Activated CD4-positive, alpha-beta memory T cell treated with anti-CD3 and anti-CD28 coated beads for 36 hours (primary cell): ENCODE measurements around the gene IFNLR1. TPM values are rescaled to one million over a fixed set of nuclear protein-coding genes. Genes with fewer than 3 reads are reported as not detected.

Experiments used
- CTCF ChIA-PET: fragments of 350-600 bp; sonication (Branson Sonifier 250); formaldehyde crosslinking; loops from one replicate; lab custom pipeline; 2021; ENCODE audit warnings: antibody characterized with exemption, inconsistent platforms; lab: Charles Lee
- POLR2A ChIA-PET: fragments of 350-600 bp; sonication (Branson Sonifier 250); formaldehyde crosslinking; loops from one replicate; lab custom pipeline; 2021; ENCODE audit warnings: antibody characterized with exemption; lab: Charles Lee
- DNase-seq: peaks from one replicate; pipeline ENCODE4 v3.0.0-alpha.2; 2020
- H3K27ac Mint-ChIP-seq: one replicate; pipeline ENCODE4 v1.8.0; 2021; ENCODE audit warnings: mixed read lengths
- H3K27me3 Mint-ChIP-seq: one replicate; pipeline ENCODE4 v1.8.0; 2021; ENCODE audit warnings: mixed read lengths
- H3K36me3 Mint-ChIP-seq: one replicate; pipeline ENCODE4 v1.8.0; 2021; ENCODE audit warnings: mixed read lengths
- H3K4me1 Mint-ChIP-seq: one replicate; pipeline ENCODE4 v1.8.0; 2021; ENCODE audit warnings: low read depth, mixed read lengths
- H3K4me3 Mint-ChIP-seq: one replicate; pipeline ENCODE4 v1.8.0; 2021; ENCODE audit warnings: mild to moderate bottlenecking, mixed read lengths
- H3K9me3 Mint-ChIP-seq: one replicate; pipeline ENCODE4 v1.8.0; 2021; ENCODE audit warnings: mixed read lengths
- intact Hi-C: fragments of 100-400 bp; cut with micrococcal nuclease; formaldehyde crosslinking; loops from one replicate; pipeline ENCODE4 v1.15.1; 2023
- total RNA-seq, 2 experiments: library from RNA; stranded (reverse); gene quantifications; one replicate each; pipeline ENCODE4 v1.2.3, GENCODE V29; 2021

Gene IFNLR1
- total RNA-seq, 2 experiments from 2014 or later: 6.2 to 10.0 TPM

DNA sequence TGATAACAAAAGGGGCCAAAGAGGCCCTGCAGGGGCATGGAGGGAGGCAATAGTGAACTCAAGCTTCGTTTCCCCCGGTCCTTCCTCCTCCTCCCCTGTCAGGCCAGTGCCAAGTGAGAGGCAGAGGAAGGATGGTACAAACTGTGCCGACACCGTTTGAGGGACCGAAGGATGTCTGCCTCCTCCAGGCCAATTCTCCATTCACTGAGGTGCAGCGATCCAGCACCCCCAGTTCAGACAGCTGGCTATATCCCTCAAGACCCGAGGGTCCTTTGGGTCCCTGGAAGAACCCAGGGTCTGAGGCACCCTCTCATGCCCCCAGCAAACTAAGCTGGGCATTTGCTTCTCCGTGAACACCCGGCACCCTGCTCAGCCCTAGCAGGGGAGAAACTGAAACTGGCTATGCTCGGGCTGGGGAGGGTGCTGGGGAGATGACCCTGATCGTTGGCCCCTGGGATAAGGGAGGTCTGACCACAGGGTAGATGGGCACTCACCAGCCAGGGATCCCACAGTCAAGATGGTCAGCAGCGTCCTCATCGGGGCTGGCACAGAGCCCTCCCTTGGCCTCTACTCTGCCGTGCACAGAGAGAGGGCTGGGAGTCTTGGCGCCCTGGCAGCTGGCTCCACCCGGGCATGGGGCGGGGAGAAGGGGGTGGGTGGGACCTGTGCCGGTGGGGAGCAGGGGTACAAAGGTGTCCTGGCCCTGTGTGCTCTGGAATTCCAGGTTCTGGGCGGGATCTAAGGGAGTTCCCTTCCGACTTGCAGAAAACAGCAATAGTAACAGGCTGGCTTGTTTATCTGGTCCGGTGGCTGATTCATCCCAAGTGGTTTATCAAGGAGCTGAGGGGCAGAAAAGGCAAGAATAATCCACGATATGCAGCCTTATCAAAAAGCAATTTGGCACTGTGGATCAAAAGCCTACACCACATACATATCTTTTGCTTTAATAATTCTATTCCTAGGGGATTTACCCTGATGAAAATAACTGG is 44.2 kb downstream of the IFNLR1 start, which contains the start of gene IL22RA1:
IL22RA1 (minus strand) TSS at position 595 of the 989 bp plus-strand sequence; CDS start at position 537, 58 bp downstream.
- H3K9me3 Mint-ChIP-seq: no peaks in the 10 kb centered on the region
- no peak for DNase-seq
- H3K27me3 Mint-ChIP-seq: peaks cover 7% of the 10 kb centered on the region
- no peak within 1 kb of the TSS for H3K4me3 Mint-ChIP-seq
- no peaks in the 10 kb centered on the region for H3K36me3 Mint-ChIP-seq
- intact Hi-C loops: no loop called here
- H3K4me1 Mint-ChIP-seq: no peaks in the 10 kb centered on the region
- ChIA-PET CTCF (interaction anchor here (1.1 to 3.6 kb wide), 2 partner anchors 8 to 57 kb away, joined by 3 to 16 read pairs; no protein-coding TSS in a partner anchor), POLR2A (no interaction called here)
- H3K27ac Mint-ChIP-seq: no peak within 1 kb of the TSS

DNA sequence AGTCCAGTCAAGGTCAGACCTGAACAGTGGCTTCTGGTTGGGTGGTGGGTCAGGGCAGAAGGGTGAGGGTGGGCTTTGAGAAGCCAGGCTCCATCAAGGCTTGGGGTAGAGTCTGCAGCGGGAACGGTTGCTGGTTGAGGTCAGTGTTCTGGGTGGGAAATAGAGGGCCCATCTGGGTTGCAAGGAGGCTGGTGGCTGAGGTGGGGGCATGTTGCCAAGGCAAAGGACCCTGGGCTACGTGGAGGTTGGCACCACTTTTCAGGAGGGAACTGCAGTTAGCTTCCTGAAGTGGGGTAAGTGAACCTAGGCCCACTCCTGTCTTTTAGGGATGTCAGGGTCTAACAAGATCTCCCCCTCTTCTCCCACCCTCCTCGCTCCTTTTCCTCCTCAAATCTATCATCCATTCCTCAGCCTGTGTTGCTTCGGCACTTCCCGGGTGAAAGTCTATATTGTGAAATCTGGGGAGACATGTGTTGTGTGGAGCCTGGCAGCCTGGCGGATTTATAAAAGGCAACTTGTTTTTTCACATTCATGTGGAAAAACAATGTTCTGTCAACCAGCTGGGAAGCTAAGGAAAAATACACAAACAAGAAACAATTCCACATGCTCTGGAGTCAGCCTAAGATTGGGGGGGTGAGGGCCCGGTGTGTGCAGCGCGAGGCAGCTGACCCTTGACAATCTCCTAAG is 45.6 kb downstream of the IFNLR1 start:
- Mint-ChIP-seq H3K4me1 (no peaks in the 10 kb centered on the region), H3K4me3 (no peak overlapping the region), H3K27ac (no peak overlapping the region), H3K27me3 (peaks cover 9% of the 10 kb centered on the region), H3K9me3 (no peaks in the 10 kb centered on the region), H3K36me3 (no peaks in the 10 kb centered on the region)
- DNase-seq: no peak
- ChIA-PET POLR2A (no interaction called here), CTCF (interaction anchor here (3.6 kb wide), 1 partner anchor 9 kb away, joined by 16 read pairs; no protein-coding TSS in a partner anchor)
- intact Hi-C loops: no loop called here

DNA sequence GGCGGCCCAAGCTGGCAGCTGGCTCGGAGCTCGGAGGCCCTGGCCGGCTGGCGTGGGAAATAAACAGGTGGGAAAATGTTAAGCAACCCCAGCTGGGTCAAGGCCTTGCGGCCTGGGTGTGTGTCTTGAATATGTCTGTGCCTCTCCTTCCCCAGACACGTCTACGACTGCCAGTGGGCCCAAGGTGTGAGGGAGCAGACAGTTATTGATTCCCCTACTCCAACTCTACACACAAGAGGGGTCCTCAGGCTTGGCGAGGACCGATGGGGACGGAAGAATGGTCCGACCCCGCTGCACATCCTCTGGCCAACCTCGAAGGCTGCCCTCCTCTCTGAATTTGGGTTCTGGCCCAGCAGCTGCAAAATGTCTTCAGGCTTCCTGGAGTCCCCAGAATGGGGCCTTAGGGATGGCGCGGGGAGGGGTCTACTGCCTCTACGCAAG is 46.3 kb downstream of the IFNLR1 start:
- intact Hi-C loops: no loop called here
- no peaks in the 10 kb centered on the region for H3K9me3 Mint-ChIP-seq
- CTCF ChIA-PET: interaction anchor here (3.6 kb wide), 1 partner anchor 10 kb away, joined by 16 read pairs; no protein-coding TSS in a partner anchor
- no peak overlapping the region for H3K27ac Mint-ChIP-seq
- POLR2A ChIA-PET: no interaction called here
- H3K36me3 Mint-ChIP-seq: no peaks in the 10 kb centered on the region
- no peak overlapping the region for H3K4me3 Mint-ChIP-seq
- peaks cover 12% of the 10 kb centered on the region for H3K27me3 Mint-ChIP-seq
- no peak for DNase-seq
- no peaks in the 10 kb centered on the region for H3K4me1 Mint-ChIP-seq

DNA sequence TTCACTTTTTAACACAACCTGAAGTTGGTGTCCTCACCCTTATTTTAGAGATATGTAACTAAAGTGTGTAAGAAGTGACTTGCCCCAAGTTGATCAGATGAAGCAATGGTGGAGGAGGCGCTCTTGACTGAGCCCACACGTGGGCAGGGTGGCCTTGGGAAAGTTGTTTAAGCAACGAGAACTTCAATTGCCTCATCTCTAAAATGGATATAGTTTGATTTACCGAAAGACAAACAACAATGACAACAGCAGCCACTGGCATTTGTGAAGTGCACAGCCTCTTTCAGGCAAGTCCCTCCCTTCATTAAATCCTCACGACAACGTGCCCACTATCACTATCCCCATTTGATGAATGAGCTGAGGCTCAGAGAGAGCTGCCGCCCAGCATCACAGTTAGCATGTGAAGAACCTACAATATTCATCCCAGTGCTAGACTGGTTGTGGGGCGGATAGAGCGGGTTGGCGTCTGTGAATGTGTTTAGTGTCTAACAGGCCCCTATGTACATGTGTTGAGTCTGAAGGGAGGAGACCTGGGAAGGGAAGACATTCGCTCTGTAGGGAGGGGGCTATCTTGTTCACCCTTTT is 47.2 kb downstream of the IFNLR1 start:
- peaks cover 4% of the 10 kb centered on the region for H3K9me3 Mint-ChIP-seq
- DNase-seq: no peak
- peaks cover 2% of the 10 kb centered on the region for H3K36me3 Mint-ChIP-seq
- intact Hi-C loops: no loop called here
- H3K4me3 Mint-ChIP-seq: no peak overlapping the region
- CTCF ChIA-PET: interaction anchor here (0.6 to 3.6 kb wide), 2 partner anchors 10 to 53 kb away, joined by 3 to 16 read pairs; no protein-coding TSS in a partner anchor
- POLR2A ChIA-PET: no interaction called here
- peaks cover 12% of the 10 kb centered on the region for H3K27me3 Mint-ChIP-seq
- H3K4me1 Mint-ChIP-seq: no peaks in the 10 kb centered on the region
- no peak overlapping the region for H3K27ac Mint-ChIP-seq

DNA sequence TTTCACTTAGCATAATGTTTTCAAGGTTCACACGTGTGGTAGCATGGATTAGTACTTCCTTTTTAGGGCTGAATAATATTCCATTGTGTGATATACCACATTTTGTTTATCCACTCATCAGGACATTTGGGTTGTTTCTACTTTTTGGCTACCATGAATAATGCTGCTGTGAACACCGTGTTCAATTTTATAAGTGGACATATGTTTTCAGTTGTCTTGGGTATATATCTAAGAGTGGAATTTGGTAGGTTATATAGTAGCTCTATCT is 47.9 kb downstream of the IFNLR1 start:
- POLR2A ChIA-PET: no interaction called here
- intact Hi-C loops: no loop called here
- Mint-ChIP-seq H3K27me3 (peaks cover 8% of the 10 kb centered on the region), H3K4me1 (no peaks in the 10 kb centered on the region), H3K9me3 (peaks cover 4% of the 10 kb centered on the region), H3K36me3 (peaks cover 2% of the 10 kb centered on the region), H3K4me3 (no peak overlapping the region), H3K27ac (no peak overlapping the region)
- CTCF ChIA-PET: interaction anchor here (3.6 kb wide), 1 partner anchor 11 kb away, joined by 16 read pairs; no protein-coding TSS in a partner anchor
- no peak for DNase-seq

DNA sequence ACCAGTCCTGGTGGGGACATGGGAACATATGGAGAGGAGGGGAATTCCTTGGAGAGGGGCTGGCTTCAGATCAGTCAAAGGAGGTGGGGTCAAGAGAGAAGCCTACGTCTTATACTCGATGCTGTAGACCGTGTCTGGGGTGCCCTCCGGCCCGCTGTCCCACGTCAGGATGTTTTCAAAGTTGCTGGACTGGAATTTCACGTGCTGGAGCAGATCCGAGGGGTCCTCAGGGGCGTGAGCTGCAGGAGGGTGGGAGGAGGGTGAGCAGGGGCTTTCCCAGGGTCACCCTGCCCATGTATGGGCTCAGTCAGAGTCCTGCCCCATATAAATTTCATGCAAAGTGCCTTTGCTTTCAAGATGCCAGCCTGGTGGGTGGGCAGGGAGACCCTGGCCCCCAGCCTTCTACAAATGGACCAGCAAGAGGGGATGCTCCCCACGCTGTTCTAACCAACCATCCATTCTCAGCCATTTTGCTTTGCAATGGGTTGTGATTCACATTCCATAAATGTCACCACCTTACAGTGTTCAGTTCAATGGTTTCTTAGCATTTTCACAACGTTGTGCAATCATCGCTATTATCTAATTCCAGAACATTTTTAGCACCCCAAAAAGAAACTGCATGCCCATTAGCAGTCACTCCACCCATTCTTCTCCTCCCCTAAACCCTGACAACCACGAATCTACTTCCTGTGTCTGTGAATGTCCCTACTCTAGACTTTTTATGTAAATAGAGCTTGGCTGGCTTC is 48.4 kb downstream of the IFNLR1 start:
- H3K27me3 Mint-ChIP-seq: peaks cover 7% of the 10 kb centered on the region
- POLR2A ChIA-PET: no interaction called here

DNA sequence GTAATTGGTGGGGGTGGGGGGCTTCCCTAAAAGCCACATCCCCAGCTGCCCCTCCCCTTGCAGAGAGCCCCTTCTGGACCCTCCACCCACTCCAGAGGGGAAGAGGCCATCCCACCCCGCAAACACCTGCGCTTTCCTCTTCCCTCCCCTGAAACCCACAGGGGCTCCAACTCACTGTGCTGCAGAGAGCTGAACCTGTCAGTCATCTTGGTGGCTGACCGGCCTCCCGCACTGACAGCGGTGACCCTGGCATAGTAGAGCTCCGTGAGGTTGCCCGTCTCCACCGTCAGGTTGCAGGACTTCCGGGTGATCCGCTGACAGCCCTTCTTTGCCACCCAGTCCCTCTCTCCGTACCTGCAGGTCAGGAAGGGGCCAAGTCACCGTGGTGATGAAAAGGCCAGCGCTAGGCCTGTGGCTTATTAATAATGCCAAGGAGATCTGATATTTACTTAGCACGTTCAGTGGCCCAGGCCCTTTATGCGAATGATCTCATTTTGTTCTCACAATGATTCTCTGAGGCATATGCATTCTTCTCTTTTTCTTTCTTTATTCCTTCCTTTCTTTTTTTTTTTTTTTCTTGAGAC is 50.0 kb downstream of the IFNLR1 start:
- Mint-ChIP-seq H3K4me1 (no peaks in the 10 kb centered on the region), H3K9me3 (peaks cover 4% of the 10 kb centered on the region), H3K36me3 (peaks cover 2% of the 10 kb centered on the region), H3K4me3 (no peak overlapping the region), H3K27ac (no peak overlapping the region), H3K27me3 (peaks cover 8% of the 10 kb centered on the region)
- intact Hi-C loops: no loop called here
- ChIA-PET CTCF (interaction anchor here (0.6 kb wide), 1 partner anchor 79 kb away, joined by 3 read pairs; no protein-coding TSS in a partner anchor), POLR2A (no interaction called here)
- DNase-seq: no peak

More for the DNA sequence above, 48.4 kb downstream of the IFNLR1 start:
- H3K4me1 Mint-ChIP-seq: no peaks in the 10 kb centered on the region
- DNase-seq: no peak
- H3K27ac Mint-ChIP-seq: no peak overlapping the region
- H3K9me3 Mint-ChIP-seq: peaks cover 4% of the 10 kb centered on the region
- CTCF ChIA-PET: interaction anchor here (3.6 kb wide), 1 partner anchor 12 kb away, joined by 16 read pairs; no protein-coding TSS in a partner anchor
- peaks cover 2% of the 10 kb centered on the region for H3K36me3 Mint-ChIP-seq
- H3K4me3 Mint-ChIP-seq: no peak overlapping the region
- intact Hi-C loops: no loop called here

DNA sequence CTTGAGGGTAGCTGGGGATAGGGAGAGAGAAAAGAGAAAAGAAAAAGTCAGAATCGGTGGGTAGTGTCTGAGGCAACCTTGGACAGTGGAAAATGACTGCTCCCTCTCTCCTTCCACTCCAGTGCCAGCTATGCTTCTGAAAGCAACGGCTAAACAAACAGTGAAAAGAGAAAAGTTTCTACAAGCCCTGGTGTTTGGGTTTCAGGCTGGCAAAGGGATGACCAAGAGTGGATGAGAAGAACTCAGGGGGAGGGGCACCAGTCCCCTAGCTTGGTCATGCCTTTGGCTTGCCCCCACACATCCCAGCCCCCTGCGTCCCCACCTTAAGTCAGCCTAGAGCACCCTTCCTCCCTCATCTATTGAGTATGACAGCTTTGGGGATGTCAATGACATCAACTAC is 52.7 kb downstream of the IFNLR1 start:
- Mint-ChIP-seq H3K27ac (no peak overlapping the region), H3K9me3 (peaks cover 18% of the 10 kb centered on the region), H3K36me3 (peaks cover 2% of the 10 kb centered on the region), H3K4me1 (no peaks in the 10 kb centered on the region), H3K27me3 (peaks cover 9% of the 10 kb centered on the region), H3K4me3 (no peak overlapping the region)
- no peak for DNase-seq
- ChIA-PET CTCF (interaction anchor here (1.1 to 2.7 kb wide), 3 partner anchors 16 to 62 kb away, joined by 3 to 8 read pairs (median 4); no protein-coding TSS in a partner anchor), POLR2A (no interaction called here)
- intact Hi-C loops: no loop called here

DNA sequence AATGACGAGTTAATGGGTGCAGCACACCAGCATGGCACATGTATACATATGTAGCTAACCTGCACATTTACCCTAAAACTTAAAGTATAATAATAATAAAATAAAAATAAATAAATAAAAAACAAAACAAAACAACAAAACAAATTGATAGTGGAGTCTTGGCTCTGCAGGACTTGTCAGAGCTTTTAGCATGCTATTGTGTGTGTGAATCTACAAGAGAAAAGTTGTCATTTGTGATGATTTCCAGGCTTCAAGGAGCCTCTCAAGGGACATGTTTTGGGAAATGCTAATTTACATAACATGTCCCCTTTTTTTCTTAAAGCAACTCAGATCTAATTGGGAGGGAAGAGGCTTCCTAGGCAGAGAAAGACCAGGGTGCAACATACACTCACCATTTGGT is 53.3 kb downstream of the IFNLR1 start:
- POLR2A ChIA-PET: no interaction called here
- intact Hi-C loops: no loop called here
- Mint-ChIP-seq H3K27me3 (peaks cover 9% of the 10 kb centered on the region), H3K4me3 (no peak overlapping the region), H3K27ac (no peak overlapping the region), H3K36me3 (peaks cover 2% of the 10 kb centered on the region), H3K9me3 (peaks cover 18% of the 10 kb centered on the region), H3K4me1 (no peaks in the 10 kb centered on the region)
- CTCF ChIA-PET: interaction anchor here (1.1 to 2.7 kb wide), 3 partner anchors 16 to 62 kb away, joined by 3 to 8 read pairs (median 4); no protein-coding TSS in a partner anchor
- DNase-seq: no peak

DNA sequence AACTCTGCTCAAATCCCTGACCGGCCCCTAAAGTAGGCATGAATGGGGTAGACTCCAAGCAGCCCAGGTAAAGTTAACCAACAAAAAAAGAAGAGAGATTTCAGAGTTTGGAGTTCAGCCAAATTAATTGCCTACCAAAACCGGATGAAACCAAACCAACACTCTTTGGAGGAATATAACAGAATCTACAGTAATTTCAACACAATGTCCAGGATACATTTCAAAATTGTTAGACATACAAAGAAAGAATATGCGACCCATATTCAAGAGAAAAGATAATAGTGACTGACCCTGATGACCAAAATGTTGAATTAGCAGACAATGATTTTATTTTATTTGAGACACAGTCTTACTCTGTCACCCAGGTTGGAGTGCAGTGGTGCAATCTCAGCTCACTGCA is 56.7 kb downstream of the IFNLR1 start:
- Mint-ChIP-seq H3K4me1 (no peaks in the 10 kb centered on the region), H3K9me3 (peaks cover 16% of the 10 kb centered on the region), H3K27me3 (peaks cover 4% of the 10 kb centered on the region), H3K36me3 (peaks cover 2% of the 10 kb centered on the region), H3K4me3 (no peak overlapping the region), H3K27ac (no peak overlapping the region)
- ChIA-PET POLR2A (no interaction called here), CTCF (interaction anchor here (0.7 kb wide), 1 partner anchor 35 kb away, joined by 3 read pairs; no protein-coding TSS in a partner anchor)
- DNase-seq: no peak
- intact Hi-C loops: no loop called here
